Right renal pelvis (tissue), 4 donors: ENCODE data around the gene COL23A1. TPM values are rescaled to one million over a fixed set of nuclear protein-coding genes. Genes with fewer than 3 reads are reported as not detected.

ENCODE experiments used
- DNase-seq, 4 donors: peaks; one replicate each; pipeline ENCODE4 v3.0.0-alpha.2; 2013; ENCODE audit warnings: low read depth in 4 of 4, low spot score in 3 of 4, missing footprints in 1 of 4
- polyA plus RNA-seq, 4 donors: library from polyadenylated mRNA; unstranded; fragments of 120-200 nt; gene quantifications; one replicate each; pipeline ENCODE4 v1.2.1, GENCODE V29; 2013; ENCODE audit not compliant: insufficient read length in 4 of 4

COL23A1 gene
- polyA plus RNA-seq, 4 donors = 5.7 to 8.2 (median 6.4) TPM

GRCh38 chr5:178298283-178298807 is 291.8 kb downstream of the COL23A1 start:
- DNase-seq = no peak

GRCh38 chr5:178297751-178298150 is 292.4 kb downstream of the COL23A1 start:
- no peak for DNase-seq

GRCh38 chr5:178296066-178296465 is 294.1 kb downstream of the COL23A1 start:
- DNase-seq = no peak

- DNase-seq = no peak
These were observed 294.6 kb downstream of the COL23A1 start for GRCh38 chr5:178295589-178295988.

GRCh38 chr5:178293815-178294214 is 296.4 kb downstream of the COL23A1 start:
- no peak for DNase-seq

- DNase-seq = no peak
These were observed 296.8 kb downstream of the COL23A1 start for GRCh38 chr5:178293400-178293799.

- no peak for DNase-seq
These were observed 297.4 kb downstream of the COL23A1 start for GRCh38 chr5:178292826-178293205.

GRCh38 chr5:178291969-178292825 is 298.0 kb downstream of the COL23A1 start:
- DNase-seq = no peak

GRCh38 chr5:178291161-178291561 is 299.0 kb downstream of the COL23A1 start:
- no peak for DNase-seq

- DNase-seq = no peak
These were observed 299.8 kb downstream of the COL23A1 start for GRCh38 chr5:178290376-178290775.

GRCh38 chr5:178289438-178289837 is 300.8 kb downstream of the COL23A1 start:
- no peak for DNase-seq

- no peak for DNase-seq
These were observed 301.5 kb downstream of the COL23A1 start for GRCh38 chr5:178288401-178289368.

- no peak for DNase-seq
These were observed 302.4 kb downstream of the COL23A1 start for GRCh38 chr5:178287791-178288105.

- DNase-seq = no peak
These were observed 303.0 kb downstream of the COL23A1 start for GRCh38 chr5:178287091-178287790.

- DNase-seq = no peak
These were observed 303.7 kb downstream of the COL23A1 start for GRCh38 chr5:178286226-178287090.

- DNase-seq = no peak
These were observed 304.6 kb downstream of the COL23A1 start for GRCh38 chr5:178285399-178286225.

- DNase-seq = no peak
These were observed 305.2 kb downstream of the COL23A1 start for GRCh38 chr5:178284996-178285395.

- no peak for DNase-seq
These were observed 306.0 kb downstream of the COL23A1 start for GRCh38 chr5:178284093-178284675.
